Measurements from ENCODE around the gene TPPP.

DNA sequence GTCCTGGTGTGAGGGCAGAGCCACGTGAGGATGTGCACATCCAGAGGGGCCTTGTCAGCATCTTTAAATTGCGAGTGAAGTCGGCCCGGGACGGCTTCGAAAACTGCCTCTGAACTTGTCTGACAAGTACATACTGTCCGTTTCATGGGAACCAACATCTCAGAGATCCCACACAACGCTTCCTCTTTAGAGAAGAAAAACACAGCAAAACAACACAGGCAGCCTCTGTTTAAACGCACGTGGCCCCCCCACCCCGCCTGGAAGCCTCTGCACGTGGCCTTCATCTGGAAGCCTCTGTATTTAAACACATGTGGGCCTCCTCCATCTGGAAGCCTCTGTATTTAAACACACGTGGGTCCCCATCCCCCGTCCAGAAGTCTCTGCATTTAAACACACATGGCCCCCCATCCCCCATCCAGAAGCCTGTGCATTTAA is 51.8 kb downstream of the TPPP start:
- TF ChIP-seq EZH2 (IDR thresholded peaks at IDR 0.05; ENCODE audit: insufficient read depth, poor library complexity, severe bottlenecking) = no peak
- TF ChIP-seq EZH2phosphoT487 (IDR thresholded peaks at IDR 0.05; ENCODE audit: insufficient read depth, low read depth) = no peak

Measured in GM23248 (cell line).